Measurements from ENCODE around the gene CHCHD3.

Gene CHCHD3

GRCh38 chr7:132939495-132939894, 142.4 kb downstream of the CHCHD3 start:
- Histone ChIP-seq H3K9ac (ENCODE audit: low read length) (no peak overlapping the region), H3K9me3 (ENCODE audit: insufficient read depth, low read length) (no peaks in the 10 kb centered on the region), H3K27me3 (ENCODE audit: low read depth, low read length) (no peaks in the 10 kb centered on the region), H3K4me3 (ENCODE audit: low read length) (no peak overlapping the region), H3K36me3 (replicated peaks; ENCODE audit: low read depth, low read length) (peaks cover 8% of the 10 kb centered on the region), H3K27ac (ENCODE audit: low read length) (no peak overlapping the region), H2AFZ (ENCODE audit: low read depth, low read length) (no peak overlapping the region), H3K79me2 (ENCODE audit: low read length) (no peaks in the 10 kb centered on the region), H4K20me1 (ENCODE audit: insufficient read depth, low read length) (0 out of 2 replicates have a peak, but pooled peaks cover under 1% of the 10 kb centered on the region), H3K4me2 (ENCODE audit: low read length) (no peak overlapping the region), H3K4me1 (ENCODE audit: low read length) (peaks cover 10% of the 10 kb centered on the region)
- no peak for TF ChIP-seq EZH2phosphoT487 (IDR thresholded peaks at IDR 0.05; ENCODE audit: low read depth)
- TF ChIP-seq CTCF (IDR thresholded peaks at IDR 0.05; ENCODE audit: low read depth, low read length): no peak

- no peak overlapping the region for H3K4me3 ChIP-seq (ENCODE audit: low read length)
- no peaks in the 10 kb centered on the region for H3K9me3 ChIP-seq (ENCODE audit: insufficient read depth, low read length)
- no peaks in the 10 kb centered on the region for H3K79me2 ChIP-seq (ENCODE audit: low read length)
- TF ChIP-seq CTCF (IDR thresholded peaks at IDR 0.05; ENCODE audit: low read depth, low read length) (no peak), EZH2phosphoT487 (IDR thresholded peaks at IDR 0.05; ENCODE audit: low read depth) (no peak)
- H3K27me3 ChIP-seq (ENCODE audit: low read depth, low read length): no peaks in the 10 kb centered on the region
- no peak overlapping the region for H3K4me2 ChIP-seq (ENCODE audit: low read length)
- H2AFZ ChIP-seq (ENCODE audit: low read depth, low read length): no peak overlapping the region
- no peak overlapping the region for H3K27ac ChIP-seq (ENCODE audit: low read length)
- H3K4me1 ChIP-seq (ENCODE audit: low read length): peaks cover 32% of the 10 kb centered on the region
- peaks cover 6% of the 10 kb centered on the region; the same call in 1 of the 2 replicates for H4K20me1 ChIP-seq (ENCODE audit: insufficient read depth, low read length)
- H3K36me3 ChIP-seq (replicated peaks; ENCODE audit: low read depth, low read length): peaks cover 10% of the 10 kb centered on the region
- H3K9ac ChIP-seq (ENCODE audit: low read length): no peak overlapping the region
Measured at GRCh38 chr7:132937286-132937685, 144.6 kb downstream of the CHCHD3 start.

- Histone ChIP-seq H3K27me3 (ENCODE audit: low read depth, low read length) (no peaks in the 10 kb centered on the region), H3K79me2 (ENCODE audit: low read length) (no peaks in the 10 kb centered on the region), H3K9ac (ENCODE audit: low read length) (no peak overlapping the region), H3K9me3 (ENCODE audit: insufficient read depth, low read length) (no peaks in the 10 kb centered on the region), H2AFZ (ENCODE audit: low read depth, low read length) (no peak overlapping the region), H3K27ac (ENCODE audit: low read length) (no peak overlapping the region), H3K36me3 (replicated peaks; ENCODE audit: low read depth, low read length) (peaks cover 10% of the 10 kb centered on the region), H3K4me1 (ENCODE audit: low read length) (peaks cover 31% of the 10 kb centered on the region), H3K4me3 (ENCODE audit: low read length) (no peak overlapping the region), H4K20me1 (ENCODE audit: insufficient read depth, low read length) (peaks cover 6% of the 10 kb centered on the region; the same call in 1 of the 2 replicates), H3K4me2 (ENCODE audit: low read length) (no peak overlapping the region)
- TF ChIP-seq CTCF (IDR thresholded peaks at IDR 0.05; ENCODE audit: low read depth, low read length): no peak
- no peak for TF ChIP-seq EZH2phosphoT487 (IDR thresholded peaks at IDR 0.05; ENCODE audit: low read depth)
Measured at GRCh38 chr7:132935608-132936007, 146.3 kb downstream of the CHCHD3 start.

GRCh38 chr7:132934017-132934416, 147.9 kb downstream of the CHCHD3 start:
- H3K79me2 ChIP-seq (ENCODE audit: low read length): no peaks in the 10 kb centered on the region
- no peaks in the 10 kb centered on the region for H3K9me3 ChIP-seq (ENCODE audit: insufficient read depth, low read length)
- H4K20me1 ChIP-seq (ENCODE audit: insufficient read depth, low read length): peaks cover 6% of the 10 kb centered on the region; the same call in 1 of the 2 replicates
- TF ChIP-seq EZH2phosphoT487 (IDR thresholded peaks at IDR 0.05; ENCODE audit: low read depth) (no peak), CTCF (IDR thresholded peaks at IDR 0.05; ENCODE audit: low read depth, low read length) (no peak)
- H2AFZ ChIP-seq (ENCODE audit: low read depth, low read length): no peak overlapping the region
- peaks cover 31% of the 10 kb centered on the region for H3K4me1 ChIP-seq (ENCODE audit: low read length)
- peak overlapping the region; percentile 27; the same call in 1 of the 2 replicates for H3K27ac ChIP-seq (ENCODE audit: low read length)
- peaks cover 10% of the 10 kb centered on the region for H3K36me3 ChIP-seq (replicated peaks; ENCODE audit: low read depth, low read length)
- H3K9ac ChIP-seq (ENCODE audit: low read length): no peak overlapping the region
- H3K4me3 ChIP-seq (ENCODE audit: low read length): no peak overlapping the region
- peak overlapping the region; percentile 38 for H3K4me2 ChIP-seq (ENCODE audit: low read length)
- H3K27me3 ChIP-seq (ENCODE audit: low read depth, low read length): no peaks in the 10 kb centered on the region
